SK-N-SH (cell line): ENCODE results near the gene PCDHA5.
"Not testable (repeated sequence)": the region's sequence is repeated elsewhere in the genome, so short reads cannot be mapped to it uniquely, and the experiment has no call there.

Experiments used
- CTCF ChIP-seq: fragments of 200-600 bp; sonication (generic); IDR thresholded peaks from 2 replicates; pipeline ENCODE4 v1.6.1; 2017; ENCODE audit warnings: antibody characterized with exemption, mild to moderate bottlenecking, moderate library complexity
- EP300 ChIP-seq, 2 experiments: IDR thresholded peaks; 2 replicates each; pipeline versions ENCODE4 v1.4.0 to v1.6.1; 2012; ENCODE audit warnings: borderline replicate concordance in 1 of 2, low read depth in 1 of 2, low read length in 1 of 2
- FOXJ3 ChIP-seq: sonication (generic); formaldehyde crosslinking; IDR thresholded peaks from 2 replicates; pipeline ENCODE4 v1.5.1; 2020; ENCODE audit warnings: mild to moderate bottlenecking, missing genetic modification reagents
- NFIC ChIP-seq: IDR thresholded peaks from 2 replicates; pipeline ENCODE4 v1.4.0; 2012; ENCODE audit warnings: borderline replicate concordance
- POLR2AphosphoS5 ChIP-seq: IDR thresholded peaks from 2 replicates; pipeline ENCODE4 v1.6.1; 2012; ENCODE audit warnings: low read depth, low read length

- not testable (repeated sequence) for TF ChIP-seq CTCF; EP300 (IDR thresholded peaks at IDR 0.05; ENCODE audit: borderline replicate concordance in 1 of 2, low read depth in 1 of 2, low read length in 1 of 2); POLR2AphosphoS5; FOXJ3 (CRISPR knock-in tag); NFIC
Observed at GRCh38 chr5:140848139-140849102, 27.0 kb downstream of the PCDHA5 start, which contains the start of gene PCDHA9.
